GM12873 (cell line): ENCODE data around the gene XAF1.

Source experiments
- CTCF ChIP-seq: IDR thresholded peaks from 2 replicates; pipeline ENCODE4 v1.5.1; 2012; ENCODE audit warnings: low read depth, mild to moderate bottlenecking, moderate library complexity, low read length, control low read depth; ENCODE audit not compliant: insufficient read depth; ENCODE audit errors: missing control alignments

The XAF1 gene

GRCh38 chr17:6793748-6794493, 38.1 kb downstream of the XAF1 start:
- no peak for TF ChIP-seq CTCF

GRCh38 chr17:6796017-6796886, 40.4 kb downstream of the XAF1 start:
- no peak for TF ChIP-seq CTCF

GRCh38 chr17:6796887-6797490, 41.1 kb downstream of the XAF1 start:
- no peak for TF ChIP-seq CTCF

GRCh38 chr17:6797718-6798351, 42.0 kb downstream of the XAF1 start:
- TF ChIP-seq CTCF = no peak

- no peak for TF ChIP-seq CTCF
These were observed 43.9 kb downstream of the XAF1 start for GRCh38 chr17:6799738-6800137.

GRCh38 chr17:6800422-6801027, 44.7 kb downstream of the XAF1 start:
- TF ChIP-seq CTCF = no peak
